Thyroid gland (tissue), 4 donors: ENCODE measurements around the gene PEX10. TPM values are rescaled to one million over a fixed set of nuclear protein-coding genes. Genes with fewer than 3 reads are reported as not detected.

ENCODE experiments used
- DNase-seq, 2 donors: peaks; one replicate each; pipeline ENCODE4 v3.0.0-alpha.2; 2019
- H3K27ac ChIP-seq, 3 donors: fragments of 200-600 bp; sonication (generic); 1 replicate in 2 of 3; 2 replicates in 1 of 3; pipeline ENCODE4 v1.5.1; 2016 to 2019; ENCODE audit warnings: mild to moderate bottlenecking in 1 of 3, moderate library complexity in 1 of 3
- H3K27me3 ChIP-seq: fragments of 200-600 bp; sonication (generic); one replicate; pipeline ENCODE4 v1.5.1; 2019
- H3K36me3 ChIP-seq, 2 donors: fragments of 200-600 bp; sonication (generic); one replicate each; pipeline ENCODE4 v1.5.1; 2016 to 2019
- H3K4me1 ChIP-seq, 2 donors: fragments of 200-600 bp; sonication (generic); one replicate each; pipeline ENCODE4 v1.5.1; 2017 to 2019
- H3K4me3 ChIP-seq, 3 donors: fragments of 200-600 bp; sonication (generic); replicated peaks in 1 of 3; 1 replicate in 2 of 3; 2 replicates in 1 of 3; pipeline ENCODE4 v1.5.1; 2016; ENCODE audit warnings: mild to moderate bottlenecking in 1 of 3
- H3K9me3 ChIP-seq: fragments of 200-600 bp; sonication (generic); one replicate; pipeline ENCODE4 v1.5.1; 2017
- POLR2A ChIP-seq, 2 donors: fragments of 450-650 bp; IDR thresholded peaks; one replicate each; pipeline ENCODE4 v1.6.1; 2017; ENCODE audit warnings: antibody characterized with exemption in 2 of 2, mild to moderate bottlenecking in 2 of 2, moderate library complexity in 1 of 2
- WGBS, 2 donors: methylation state at CpG; one replicate each; pipeline ENCODE4 v1.1.5; 2017; 5-methylcytosine and 5-hydroxymethylcytosine counted together
- intact Hi-C: fragments of 100-400 bp; cut with DNase I; formaldehyde crosslinking; loops from one replicate; pipeline ENCODE4 v1.15.1; 2023
- total RNA-seq, 4 donors: library from RNA; depleted of rRNA; stranded (reverse); fragments of >200 nt; gene quantifications; one replicate each; pipeline ENCODE4 v1.2.3, GENCODE V29; 2016
- TF ChIP-seq, protein P1 (sequence below), 6 experiments: fragments of 200-600 bp in 3 of 6; fragments of 450-650 bp in 3 of 6; sonication (generic) in 3 of 6; IDR thresholded peaks; one replicate each; pipeline ENCODE4 v1.5.1; 2016 to 2019; ENCODE audit warnings: antibody characterized with exemption in 6 of 6, mild to moderate bottlenecking in 2 of 6, inconsistent platforms in 1 of 6, moderate library complexity in 1 of 6

Gene PEX10
- total RNA-seq, 4 donors from 2014 or later: 25.0 to 35.2 (median 33.5) TPM

DNA sequence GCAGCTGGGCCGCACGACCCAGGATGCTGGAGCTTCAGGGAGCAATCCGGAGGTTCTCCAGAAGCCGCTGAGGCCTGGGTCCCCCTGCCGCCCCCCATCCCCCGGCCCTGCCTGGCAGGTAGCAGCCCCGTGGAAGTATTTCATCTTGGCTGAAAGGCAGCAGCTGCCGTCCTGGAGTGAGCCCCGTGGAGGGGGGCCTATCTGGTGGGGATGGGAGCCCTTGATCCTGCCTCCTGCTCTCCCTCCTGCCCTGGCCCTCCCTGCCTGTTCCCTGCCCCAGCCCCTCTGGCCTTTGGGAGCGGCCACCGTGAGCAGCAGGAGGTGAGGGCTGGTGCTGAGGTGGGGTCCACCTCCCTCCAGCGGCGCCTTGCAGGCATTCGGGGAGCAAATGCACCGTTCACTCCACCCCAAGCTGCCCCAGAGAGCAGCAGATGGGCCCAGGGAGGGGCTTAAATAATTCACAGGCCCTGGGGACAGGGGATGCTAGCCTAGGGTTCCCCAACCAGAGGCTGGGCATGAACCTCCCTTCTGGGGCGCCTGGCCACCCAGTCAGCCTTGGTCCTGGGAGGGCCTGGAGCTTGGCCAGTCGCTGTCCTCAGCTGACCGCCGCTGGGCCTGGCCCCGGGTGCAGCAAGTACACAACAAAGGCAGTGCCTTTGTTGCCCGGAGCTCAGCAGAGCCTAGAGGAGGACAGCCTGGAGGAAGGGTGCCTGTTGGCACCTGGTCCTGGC, 40.0 kb upstream of the PEX10 start:
- WGBS, 2 donors: 22 to 41% methylated on average over 8 to 9 of the region's 21 CpGs
- Histone ChIP-seq H3K36me3 (no peaks in the 10 kb centered on the region), H3K4me1 (peaks cover 0 to 8% of the 10 kb centered on the region in 2 donors), H3K4me3 (no peak overlapping the region), H3K27ac (no peak overlapping the region), H3K27me3 (no peaks in the 10 kb centered on the region), H3K9me3 (no peaks in the 10 kb centered on the region)
- intact Hi-C loops: no loop called here
- no peak for DNase-seq
- TF ChIP-seq, protein P1, sequence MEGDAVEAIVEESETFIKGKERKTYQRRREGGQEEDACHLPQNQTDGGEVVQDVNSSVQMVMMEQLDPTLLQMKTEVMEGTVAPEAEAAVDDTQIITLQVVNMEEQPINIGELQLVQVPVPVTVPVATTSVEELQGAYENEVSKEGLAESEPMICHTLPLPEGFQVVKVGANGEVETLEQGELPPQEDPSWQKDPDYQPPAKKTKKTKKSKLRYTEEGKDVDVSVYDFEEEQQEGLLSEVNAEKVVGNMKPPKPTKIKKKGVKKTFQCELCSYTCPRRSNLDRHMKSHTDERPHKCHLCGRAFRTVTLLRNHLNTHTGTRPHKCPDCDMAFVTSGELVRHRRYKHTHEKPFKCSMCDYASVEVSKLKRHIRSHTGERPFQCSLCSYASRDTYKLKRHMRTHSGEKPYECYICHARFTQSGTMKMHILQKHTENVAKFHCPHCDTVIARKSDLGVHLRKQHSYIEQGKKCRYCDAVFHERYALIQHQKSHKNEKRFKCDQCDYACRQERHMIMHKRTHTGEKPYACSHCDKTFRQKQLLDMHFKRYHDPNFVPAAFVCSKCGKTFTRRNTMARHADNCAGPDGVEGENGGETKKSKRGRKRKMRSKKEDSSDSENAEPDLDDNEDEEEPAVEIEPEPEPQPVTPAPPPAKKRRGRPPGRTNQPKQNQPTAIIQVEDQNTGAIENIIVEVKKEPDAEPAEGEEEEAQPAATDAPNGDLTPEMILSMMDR (IDR thresholded peaks at IDR 0.05): no peak
- TF ChIP-seq POLR2A (IDR thresholded peaks at IDR 0.05): no peak

DNA sequence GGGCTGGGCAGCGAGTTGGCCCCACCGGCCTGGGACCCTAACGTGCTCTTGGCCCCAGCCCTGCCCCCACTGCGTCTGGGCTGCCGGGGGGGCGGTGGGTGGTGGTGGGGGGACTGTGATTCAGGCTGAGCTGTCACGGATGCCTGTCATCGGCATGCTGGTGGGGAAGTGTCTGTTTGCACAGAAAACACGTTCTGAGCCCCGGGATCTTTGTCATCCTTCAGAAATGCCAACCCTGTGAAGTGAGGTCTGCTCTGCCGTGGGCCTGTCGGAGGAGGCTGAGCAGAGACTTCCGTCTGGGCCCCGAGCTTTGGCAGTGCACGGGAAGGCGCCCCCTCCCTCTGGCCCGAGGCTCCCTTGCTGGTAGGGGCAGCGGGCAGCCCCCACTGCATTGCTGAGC, 39.4 kb upstream of the PEX10 start:
- H3K9me3 ChIP-seq: no peaks in the 10 kb centered on the region
- TF ChIP-seq POLR2A (IDR thresholded peaks at IDR 0.05): no peak
- TF ChIP-seq, protein P1 (IDR thresholded peaks at IDR 0.05): no peak
- no peaks in the 10 kb centered on the region for H3K36me3 ChIP-seq
- no peaks in the 10 kb centered on the region for H3K27me3 ChIP-seq
- peaks cover 0 to 8% of the 10 kb centered on the region in 2 donors for H3K4me1 ChIP-seq
- no peak overlapping the region for H3K27ac ChIP-seq
- intact Hi-C loops: no loop called here
- H3K4me3 ChIP-seq: no peak overlapping the region
- WGBS, 2 donors: 18% methylated on average over 15 of the region's 18 CpGs; no CpG with 5 or more reads in 1 of the 2 donors
- no peak for DNase-seq

GRCh38 chr1:2449636-2450454, 37.5 kb upstream of the PEX10 start:
- no peak for DNase-seq
- no peaks in the 10 kb centered on the region for H3K9me3 ChIP-seq
- 58 to 62% methylated on average over 16 to 21 of the region's 23 CpGs for WGBS, 2 donors
- intact Hi-C loops: no loop called here
- H3K27me3 ChIP-seq: no peaks in the 10 kb centered on the region
- no peaks in the 10 kb centered on the region for H3K36me3 ChIP-seq
- no peak overlapping the region for H3K27ac ChIP-seq
- peaks cover 0 to 8% of the 10 kb centered on the region in 2 donors for H3K4me1 ChIP-seq
- H3K4me3 ChIP-seq: no peak overlapping the region
- TF ChIP-seq POLR2A (IDR thresholded peaks at IDR 0.05): no peak
- TF ChIP-seq, protein P1 (IDR thresholded peaks at IDR 0.05): no peak

DNA sequence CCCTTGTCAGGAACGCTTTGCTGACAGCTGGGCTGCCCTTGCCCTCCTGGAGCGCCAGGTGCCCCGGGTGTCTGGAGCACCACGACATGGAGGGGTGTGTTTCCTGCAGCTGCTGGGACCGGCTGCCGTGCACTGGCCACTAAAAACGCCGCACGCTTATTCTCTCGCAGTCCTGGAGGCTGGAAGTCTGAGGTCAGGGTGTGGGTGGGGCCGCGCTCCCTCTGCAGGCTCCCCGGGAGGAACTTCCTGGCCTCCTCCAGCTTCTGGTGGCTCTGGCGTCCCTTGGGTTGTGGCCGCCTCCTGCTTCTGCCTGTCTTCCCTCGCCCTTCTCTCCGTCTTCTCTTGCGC, 35.7 kb upstream of the PEX10 start:
- H3K27me3 ChIP-seq: peaks cover 2% of the 10 kb centered on the region
- no peak overlapping the region for H3K4me3 ChIP-seq
- H3K4me1 ChIP-seq: peaks cover 0 to 8% of the 10 kb centered on the region in 2 donors
- no peaks in the 10 kb centered on the region for H3K9me3 ChIP-seq
- WGBS, 2 donors: 75 to 85% methylated on average over 9 to 11 of the region's 18 CpGs
- DNase-seq: no peak
- no peaks in the 10 kb centered on the region for H3K36me3 ChIP-seq
- intact Hi-C loops: no loop called here
- TF ChIP-seq POLR2A (IDR thresholded peaks at IDR 0.05): no peak
- TF ChIP-seq, protein P1 (IDR thresholded peaks at IDR 0.05): no peak
- no peak overlapping the region for H3K27ac ChIP-seq
